K562 (cell line): Measurements from ENCODE around the gene CHDH. TPM values are rescaled to one million over a fixed set of nuclear protein-coding genes. Genes with fewer than 3 reads are reported as not detected.

Experiments
- ATAC-seq: fragments of 200-7000 bp; cut with Tn5 transposase; 3 replicates; pipeline ENCODE4 v1.9.1; 2020; ENCODE audit warnings: moderate library complexity
- BruUV-seq: library from RNA; stranded (reverse); fragments of 400-500 nt; replicated peaks from 2 replicates; lab custom pipeline; 2021; lab: Mats Ljungman, UMichigan
- CTCF ChIA-PET: fragments of 300-600 bp; formaldehyde crosslinking; extraction: SDS; loops from one replicate; lab custom pipeline; 2021; ENCODE audit warnings: low intra/inter-chr PET ratio; lab: Yijun Ruan, JAX
- POLR2A ChIA-PET: fragments of 300-600, 350-650 bp; sonication (Branson Sonifier 250); formaldehyde crosslinking; extraction: SDS; loops from one replicate; lab custom pipeline; 2021; ENCODE audit warnings: antibody characterized with exemption, inconsistent platforms; lab: Yijun Ruan, JAX
- DNase-seq, 4 experiments: peaks; one replicate each; pipeline versions ENCODE4 v3.0.0 to v3.0.0-alpha.2; 2011 to 2018; ENCODE audit warnings: low spot score in 3 of 4, mixed read lengths in 3 of 4; ENCODE audit errors: extremely low read depth in 1 of 4
- FAIRE-seq: peaks from 2 replicates; lab custom pipeline; 2011; peaks lifted over from hg19 to GRCh38; lab: Jason Lieb, UNC
- H2AFZ ChIP-seq: 2 replicates; pipeline ENCODE4 v1.6.0; 2011; ENCODE audit warnings: low read depth, low read length, control low read depth, inconsistent platforms
- H3K27ac ChIP-seq: fragments of 200-600 bp; 3 replicates; pipeline ENCODE4 v1.8.0; 2011; ENCODE audit warnings: low read depth, mild to moderate bottlenecking, control low read depth, inconsistent platforms, low read length, moderate library complexity, mixed read lengths; ENCODE audit errors: extremely low read depth
- H3K27me3 ChIP-seq, 2 experiments: fragments of 300-600 bp in 1 of 2; 2 replicates in 1 of 2; 3 replicates in 1 of 2; pipeline versions ENCODE4 v1.6.0 to v1.8.0; 2011; ENCODE audit warnings: inconsistent platforms in 2 of 2, low read length in 2 of 2, mild to moderate bottlenecking in 1 of 2, mixed read lengths in 1 of 2, moderate library complexity in 1 of 2; ENCODE audit not compliant: control insufficient read depth in 2 of 2, insufficient read depth in 2 of 2
- H3K36me3 ChIP-seq: fragments of 300-600 bp; 3 replicates; pipeline ENCODE4 v1.8.0; 2011; ENCODE audit warnings: mild to moderate bottlenecking, low read length, inconsistent platforms; ENCODE audit not compliant: control insufficient read depth, insufficient read depth
- H3K4me1 ChIP-seq, 2 experiments: fragments of 200-600 bp in 1 of 2; replicated peaks in 1 of 2; 2 replicates in 1 of 2; 3 replicates in 1 of 2; pipeline versions ENCODE4 v1.5.1 to v1.8.0; 2011; ENCODE audit warnings: inconsistent platforms in 2 of 2, low read length in 2 of 2, mild to moderate bottlenecking in 1 of 2, mixed read lengths in 1 of 2, moderate library complexity in 1 of 2; ENCODE audit not compliant: control insufficient read depth in 2 of 2, insufficient read depth in 2 of 2
- H3K4me2 ChIP-seq: 2 replicates; pipeline ENCODE4 v1.6.1; 2011; ENCODE audit warnings: low read length, control low read depth, inconsistent platforms, mixed read lengths; ENCODE audit not compliant: insufficient read depth
- H3K4me3 ChIP-seq: fragments of 200-600 bp; sonication (generic), shearing (Covaris generic); 2 replicates; pipeline ENCODE4 v1.5.1; 2016; ENCODE audit warnings: control low read depth, inconsistent platforms
- H3K79me2 ChIP-seq: fragments of 200-600 bp; 3 replicates; pipeline ENCODE4 v1.8.0; 2011; ENCODE audit warnings: low read length, inconsistent platforms; ENCODE audit not compliant: control insufficient read depth, insufficient read depth
- H3K9ac ChIP-seq, 2 experiments: 2 replicates each; pipeline versions ENCODE4 v1.6.0 to v1.6.1; 2011; ENCODE audit warnings: low read depth in 2 of 2, low read length in 2 of 2, control low read depth in 1 of 2, inconsistent platforms in 1 of 2, mild to moderate bottlenecking in 1 of 2, mixed read lengths in 1 of 2; ENCODE audit not compliant: insufficient read depth in 1 of 2
- H3K9me1 ChIP-seq: one replicate; pipeline ENCODE4 v1.6.0; 2011; ENCODE audit warnings: inconsistent platforms, mild to moderate bottlenecking, low read length, moderate library complexity; ENCODE audit not compliant: control insufficient read depth, insufficient read depth
- H3K9me3 ChIP-seq: replicated peaks from 2 replicates; pipeline ENCODE4 v1.5.1; 2011; ENCODE audit warnings: low read depth, low read length, inconsistent platforms; ENCODE audit not compliant: control insufficient read depth, insufficient read depth
- H4K20me1 ChIP-seq: replicated peaks from 2 replicates; pipeline ENCODE4 v1.6.1; 2011; ENCODE audit warnings: low read length, inconsistent platforms, mixed read lengths; ENCODE audit not compliant: control insufficient read depth, insufficient read depth
- GATA2 ChIP-seq: sonication (generic); formaldehyde crosslinking; IDR thresholded peaks from 2 replicates; pipeline ENCODE4 v1.4.0; 2020; ENCODE audit warnings: mild to moderate bottlenecking, missing genetic modification reagents
- MAFK ChIP-seq: IDR thresholded peaks from 2 replicates; pipeline ENCODE4 v1.6.1; 2011; ENCODE audit warnings: low read length, improper control_type of control experiment
- OTX1 ChIP-seq: fragments of 450-650 bp; formaldehyde crosslinking; IDR thresholded peaks from 2 replicates; pipeline ENCODE4 v1.4.0; 2022; ENCODE audit warnings: mild to moderate bottlenecking
- PHF20 ChIP-seq: fragments of 450-650 bp; IDR thresholded peaks from 2 replicates; pipeline ENCODE4 v1.6.1; 2018; ENCODE audit not compliant: partially characterized antibody
- TRIM24 ChIP-seq, 2 experiments: fragments of 450-650 bp; IDR thresholded peaks; 2 replicates each; pipeline ENCODE4 v1.6.1; 2016
- ZBTB2 ChIP-seq: fragments of 450-650 bp; IDR thresholded peaks from 2 replicates; pipeline ENCODE4 v1.6.1; 2016; ENCODE audit warnings: antibody characterized with exemption
- WGBS: fragments of 100-300 bp; shearing (Covaris generic); methylation state at CpG from one replicate; pipeline ENCODE4 v1.1.6; 2016; ENCODE audit warnings: low coverage, mixed read lengths; ENCODE audit not compliant: insufficient coverage; ENCODE audit errors: missing lambda C conversion rate; 5-methylcytosine and 5-hydroxymethylcytosine counted together
- in situ Hi-C: fragments of 300-500 bp; cut with MboI; formaldehyde crosslinking; loops from 4 replicates; pipeline ENCODE4 v1.15.0; 2018; ENCODE audit warnings: inconsistent platforms, mixed read lengths
- intact Hi-C: fragments of 100-400 bp; cut with micrococcal nuclease; formaldehyde crosslinking; loops from 2 replicates; pipeline ENCODE4 v1.14.2; 2022
- polyA plus RNA-seq, 8 experiments: library from polyadenylated mRNA; depleted of rRNA in 4 of 8; stranded (reverse) in 5 of 8; unstranded in 3 of 8; fragments of >200 nt; fragmentation: Nextera tagmentation in 2 of 8; fragmentation: Illumina TruSeq in 1 of 8; extraction: Ambion mirVana in 2 of 8; extraction: Trizol in 1 of 8; gene quantifications; 2 replicates each; pipeline versions ENCODE4 v1.2.1 to v1.2.3, GENCODE V29; 2011 to 2014; ENCODE audit warnings: inconsistent platforms in 1 of 8, missing spikeins in 1 of 8
- total RNA-seq, 7 experiments: library from RNA; depleted of rRNA in 6 of 7; stranded (reverse); fragments of >200 nt in 6 of 7; fragmentation: Illumina TruSeq in 2 of 7; extraction: Trizol in 2 of 7; gene quantifications; 2 replicates each; pipeline versions ENCODE4 v1.2.1 to v1.2.3, GENCODE V29; 2011 to 2021; ENCODE audit warnings: low replicate concordance in 1 of 7
- TF ChIP-seq, protein P1 (sequence below), 2 experiments: IDR thresholded peaks; 2 replicates each; pipeline ENCODE4 v1.6.1; 2012; ENCODE audit warnings: improper control_type of control experiment in 2 of 2, low read depth in 2 of 2, low read length in 2 of 2, borderline replicate concordance in 1 of 2

CHDH gene
- total and polyA plus RNA-seq, 9 of the 15 experiments (the other 6 are each of a cell fraction or from before 2014, with no cell fraction given), result 0.06 to 1.9 (median 0.46) TPM

DNA sequence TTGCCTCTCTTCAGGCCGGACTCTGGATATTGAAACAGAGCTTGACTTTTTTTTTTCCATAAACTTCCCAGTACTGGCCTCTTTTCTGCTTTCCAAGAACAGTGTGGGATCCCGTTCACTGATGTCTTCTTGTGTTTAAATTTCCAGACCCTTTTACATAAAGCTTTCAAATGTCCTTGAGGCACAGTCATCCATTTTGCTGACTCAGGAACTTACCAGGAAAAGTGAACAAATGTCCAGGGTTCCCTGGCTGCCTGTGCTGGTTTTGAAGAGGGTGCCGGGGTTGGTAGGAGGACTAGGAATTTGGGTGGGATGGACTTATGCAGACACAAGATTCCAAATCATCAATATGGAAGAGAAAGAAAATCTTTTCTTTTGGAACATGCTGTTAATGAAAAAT lies 68.1 kb downstream of the CHDH start (continued):
- TF ChIP-seq ZBTB2 (no peak), OTX1 (CRISPR knock-in tag) (no peak), MAFK (peak; percentile 84), TRIM24 (IDR thresholded peaks at IDR 0.05) (no peak)
- TF ChIP-seq, protein P1, sequence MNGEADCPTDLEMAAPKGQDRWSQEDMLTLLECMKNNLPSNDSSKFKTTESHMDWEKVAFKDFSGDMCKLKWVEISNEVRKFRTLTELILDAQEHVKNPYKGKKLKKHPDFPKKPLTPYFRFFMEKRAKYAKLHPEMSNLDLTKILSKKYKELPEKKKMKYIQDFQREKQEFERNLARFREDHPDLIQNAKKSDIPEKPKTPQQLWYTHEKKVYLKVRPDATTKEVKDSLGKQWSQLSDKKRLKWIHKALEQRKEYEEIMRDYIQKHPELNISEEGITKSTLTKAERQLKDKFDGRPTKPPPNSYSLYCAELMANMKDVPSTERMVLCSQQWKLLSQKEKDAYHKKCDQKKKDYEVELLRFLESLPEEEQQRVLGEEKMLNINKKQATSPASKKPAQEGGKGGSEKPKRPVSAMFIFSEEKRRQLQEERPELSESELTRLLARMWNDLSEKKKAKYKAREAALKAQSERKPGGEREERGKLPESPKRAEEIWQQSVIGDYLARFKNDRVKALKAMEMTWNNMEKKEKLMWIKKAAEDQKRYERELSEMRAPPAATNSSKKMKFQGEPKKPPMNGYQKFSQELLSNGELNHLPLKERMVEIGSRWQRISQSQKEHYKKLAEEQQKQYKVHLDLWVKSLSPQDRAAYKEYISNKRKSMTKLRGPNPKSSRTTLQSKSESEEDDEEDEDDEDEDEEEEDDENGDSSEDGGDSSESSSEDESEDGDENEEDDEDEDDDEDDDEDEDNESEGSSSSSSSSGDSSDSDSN (IDR thresholded peaks at IDR 0.05; ENCODE audit: borderline replicate concordance in 1 of 2, low read depth in 2 of 2, low read length in 2 of 2), result no peak
- TF ChIP-seq, all 486 proteins: peak for 5

GRCh38 chr3:53777468-53777867 lies 68.8 kb downstream of the CHDH start:
- BruUV-seq, result no TSS peak
- TF ChIP-seq GATA2 (CRISPR knock-in tag) (no peak), PHF20 (no peak)

More at GRCh38 chr3:53777468-53777867, 68.8 kb downstream of the CHDH start:
- Histone ChIP-seq H3K9me3 (no peaks in the 10 kb centered on the region), H4K20me1 (no peaks in the 10 kb centered on the region), H2AFZ (no peak overlapping the region), H3K4me1 (no peaks in the 10 kb centered on the region), H3K4me2 (no peak overlapping the region), H3K9ac (no peak overlapping the region), H3K9me1 (peaks cover 2% of the 10 kb centered on the region), H3K27me3 (peaks cover 0 to 28% of the 10 kb centered on the region in 2 experiments; a peak in 2 of 5 replicates), H3K79me2 (no peaks in the 10 kb centered on the region), H3K4me3 (no peak overlapping the region), H3K36me3 (no peaks in the 10 kb centered on the region), H3K27ac (no peak overlapping the region)
- no peak for DNase-seq
- FAIRE-seq, result no peak
- no peak for ATAC-seq
- intact Hi-C loops (no loop called here), in situ Hi-C loops (no loop called here)
- 0% methylated on average over 3 of the region's 8 CpGs for WGBS
- POLR2A ChIA-PET, result no interaction called here
- CTCF ChIA-PET, result no interaction called here
